ENCODE data around the gene GTF3C5.
"Not testable (repeated sequence)": the region's sequence is repeated elsewhere in the genome, so short reads cannot be mapped to it uniquely, and the experiment has no call there.

Gene GTF3C5

DNA sequence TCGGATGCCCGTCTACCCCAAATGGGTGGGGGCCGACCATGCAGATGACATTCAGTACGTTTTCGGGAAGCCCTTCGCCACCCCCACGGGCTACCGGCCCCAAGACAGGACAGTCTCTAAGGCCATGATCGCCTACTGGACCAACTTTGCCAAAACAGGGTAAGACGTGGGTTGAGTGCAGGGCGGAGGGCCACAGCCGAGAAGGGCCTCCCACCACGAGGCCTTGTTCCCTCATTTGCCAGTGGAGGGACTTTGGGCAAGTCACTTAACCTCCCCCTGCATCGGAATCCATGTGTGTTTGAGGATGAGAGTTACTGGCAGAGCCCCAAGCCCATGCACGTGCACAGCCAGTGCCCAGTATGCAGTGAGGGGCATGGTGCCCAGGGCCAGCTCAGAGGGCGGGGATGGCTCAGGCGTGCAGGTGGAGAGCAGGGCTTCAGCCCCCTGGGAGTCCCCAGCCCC, 39.7 kb downstream of the GTF3C5 start:
- not testable (repeated sequence) for DNase-seq (ENCODE audit: low read depth in 3 of 3)

DNA sequence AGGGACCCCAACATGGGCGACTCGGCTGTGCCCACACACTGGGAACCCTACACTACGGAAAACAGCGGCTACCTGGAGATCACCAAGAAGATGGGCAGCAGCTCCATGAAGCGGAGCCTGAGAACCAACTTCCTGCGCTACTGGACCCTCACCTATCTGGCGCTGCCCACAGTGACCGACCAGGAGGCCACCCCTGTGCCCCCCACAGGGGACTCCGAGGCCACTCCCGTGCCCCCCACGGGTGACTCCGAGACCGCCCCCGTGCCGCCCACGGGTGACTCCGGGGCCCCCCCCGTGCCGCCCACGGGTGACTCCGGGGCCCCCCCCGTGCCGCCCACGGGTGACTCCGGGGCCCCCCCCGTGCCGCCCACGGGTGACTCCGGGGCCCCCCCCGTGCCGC, 40.2 kb downstream of the GTF3C5 start:
- not testable (repeated sequence) for DNase-seq (ENCODE audit: low read depth in 3 of 3)

DNA sequence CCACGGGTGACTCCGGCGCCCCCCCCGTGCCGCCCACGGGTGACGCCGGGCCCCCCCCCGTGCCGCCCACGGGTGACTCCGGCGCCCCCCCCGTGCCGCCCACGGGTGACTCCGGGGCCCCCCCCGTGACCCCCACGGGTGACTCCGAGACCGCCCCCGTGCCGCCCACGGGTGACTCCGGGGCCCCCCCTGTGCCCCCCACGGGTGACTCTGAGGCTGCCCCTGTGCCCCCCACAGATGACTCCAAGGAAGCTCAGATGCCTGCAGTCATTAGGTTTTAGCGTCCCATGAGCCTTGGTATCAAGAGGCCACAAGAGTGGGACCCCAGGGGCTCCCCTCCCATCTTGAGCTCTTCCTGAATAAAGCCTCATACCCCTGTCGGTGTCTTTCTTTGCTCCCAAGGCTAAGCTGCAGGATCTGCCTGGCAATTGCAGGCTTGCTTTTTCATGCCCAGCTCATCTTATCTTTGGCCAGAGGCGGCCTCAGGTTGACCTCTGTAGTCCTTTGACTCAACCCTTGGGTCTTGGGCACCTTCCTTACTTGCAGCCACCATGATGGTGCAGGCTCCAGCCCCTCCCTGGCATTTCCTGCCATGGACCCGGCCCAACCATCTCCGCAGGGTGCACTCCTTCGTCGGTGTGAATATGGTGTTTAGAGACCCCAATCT, 40.8 kb downstream of the GTF3C5 start:
- no peak for DNase-seq (ENCODE audit: low read depth in 3 of 3)

DNA sequence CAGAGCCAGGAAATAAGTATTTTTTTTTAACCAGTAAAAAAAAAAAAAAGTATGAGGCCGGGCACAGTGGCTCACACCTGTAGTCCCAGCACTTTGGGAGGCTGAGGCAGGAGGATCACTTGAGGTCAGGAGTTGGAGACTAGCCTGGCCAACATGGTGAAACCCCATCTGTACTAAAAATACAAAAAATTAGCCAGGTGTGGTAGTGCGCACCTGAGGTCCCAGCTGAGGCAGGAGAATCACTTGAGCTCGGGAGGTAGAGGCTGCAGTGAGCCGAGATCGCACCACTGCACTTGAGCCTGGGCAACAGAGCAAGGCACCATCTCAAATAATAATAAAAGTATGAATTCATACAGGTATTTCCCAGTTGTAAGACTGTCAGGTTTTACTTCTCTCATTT, 41.4 kb downstream of the GTF3C5 start:
- DNase-seq (ENCODE audit: low read depth in 3 of 3) = not testable (repeated sequence)

DNA sequence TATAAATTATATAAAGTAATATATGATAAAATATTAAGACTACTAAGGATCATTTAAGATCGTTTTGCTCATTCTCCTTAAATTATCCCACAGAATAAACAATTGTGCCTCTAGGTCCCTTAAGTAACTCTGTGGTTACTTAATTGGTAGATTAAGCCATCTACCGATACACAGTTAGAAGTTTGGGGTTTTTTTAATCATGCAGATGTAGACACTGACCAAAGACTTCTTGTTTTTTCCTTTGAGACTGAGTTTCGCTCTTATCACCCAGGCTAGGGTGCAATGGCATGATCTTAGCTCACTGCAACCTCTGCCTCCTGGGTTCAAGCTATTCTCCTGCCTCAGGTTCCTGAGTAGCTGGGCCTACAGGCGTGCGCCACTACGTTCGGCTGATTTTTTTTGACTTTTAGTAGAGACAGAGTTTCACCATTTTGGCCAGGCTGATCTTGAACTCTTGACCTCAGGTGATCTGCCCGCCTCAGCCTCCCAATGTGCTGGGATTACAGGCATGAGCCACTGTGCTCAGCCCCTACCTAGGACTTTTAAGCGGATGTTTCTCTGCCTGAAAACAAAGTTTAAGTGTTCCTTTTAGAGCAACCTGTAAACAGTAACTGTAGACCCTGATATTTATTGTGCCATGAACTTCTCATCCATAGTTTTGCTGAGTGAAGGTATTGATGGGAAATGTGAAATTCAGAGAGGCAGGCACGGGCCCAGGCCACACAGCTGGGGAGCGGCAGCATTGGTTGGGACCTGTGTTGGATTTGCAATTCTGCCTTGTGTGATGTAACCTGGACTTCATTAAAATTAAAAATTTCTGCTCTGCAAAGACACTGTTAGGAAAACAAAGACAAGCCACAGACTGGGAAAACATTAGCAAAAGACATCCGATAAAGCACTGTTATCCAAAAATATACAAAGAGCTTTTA, 42.6 kb downstream of the GTF3C5 start:
- no peak for DNase-seq (ENCODE audit: low read depth in 3 of 3)

DNA sequence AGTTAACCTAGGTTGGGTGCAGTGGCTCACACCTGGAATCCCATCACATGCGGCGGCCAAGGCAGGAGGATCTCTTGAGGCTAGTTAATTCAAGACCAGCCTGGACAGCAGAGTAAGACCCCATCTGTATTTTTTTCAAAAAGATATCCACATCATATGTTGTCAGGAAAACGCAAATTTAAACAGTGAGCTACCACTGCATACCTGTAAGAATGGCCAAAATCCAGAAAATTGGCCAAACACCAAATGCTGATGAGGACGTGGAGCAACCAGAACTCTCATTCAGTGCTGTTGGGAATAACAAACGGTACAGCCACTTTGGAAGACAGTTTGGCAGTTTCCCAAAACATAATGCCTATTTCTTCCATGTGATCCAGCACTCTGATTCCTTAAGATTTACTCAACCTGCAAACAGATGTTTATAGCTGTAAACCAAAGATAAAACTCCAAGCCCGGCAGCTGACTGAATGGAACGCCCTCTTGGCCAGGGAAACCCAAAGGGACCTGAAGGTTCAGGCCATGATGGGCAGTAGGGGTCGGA, 43.4 kb downstream of the GTF3C5 start:
- no peak for DNase-seq (ENCODE audit: low read depth in 3 of 3)

DNA sequence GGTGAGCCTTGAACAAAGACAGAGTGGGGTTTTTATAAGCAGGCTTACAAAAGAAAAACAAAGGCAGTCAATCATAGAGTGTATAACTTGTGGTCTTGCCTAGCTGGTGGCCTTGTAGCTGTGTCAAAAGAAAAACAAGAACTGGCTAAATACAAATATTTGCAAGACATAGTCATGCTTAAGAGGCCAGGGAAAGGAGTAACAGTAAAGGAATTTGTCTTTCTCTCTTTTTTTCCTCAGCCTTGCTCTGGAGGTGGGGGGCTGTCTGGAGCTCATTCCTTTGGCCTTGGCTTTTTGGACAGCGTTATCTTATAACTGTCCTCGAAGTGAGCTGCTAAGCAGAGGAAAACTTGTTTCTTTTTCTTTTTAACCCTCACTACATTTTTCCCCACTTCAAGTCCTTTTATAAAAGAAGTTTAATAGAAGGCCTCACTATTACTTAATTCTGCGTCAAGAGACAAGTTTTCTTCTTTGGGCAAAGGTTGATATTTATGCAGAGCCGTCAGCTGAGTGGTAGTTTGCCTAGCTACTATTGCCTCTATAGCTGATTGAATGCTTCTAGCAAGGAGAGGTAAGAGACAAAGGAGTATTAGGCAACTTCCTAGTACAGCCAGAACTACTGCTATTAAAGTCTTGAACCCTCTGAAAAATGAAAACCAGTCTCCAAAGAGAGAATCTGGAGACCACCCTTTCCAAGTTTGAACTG, 45.3 kb downstream of the GTF3C5 start:
- DNase-seq (ENCODE audit: low read depth in 3 of 3) = no peak

DNA sequence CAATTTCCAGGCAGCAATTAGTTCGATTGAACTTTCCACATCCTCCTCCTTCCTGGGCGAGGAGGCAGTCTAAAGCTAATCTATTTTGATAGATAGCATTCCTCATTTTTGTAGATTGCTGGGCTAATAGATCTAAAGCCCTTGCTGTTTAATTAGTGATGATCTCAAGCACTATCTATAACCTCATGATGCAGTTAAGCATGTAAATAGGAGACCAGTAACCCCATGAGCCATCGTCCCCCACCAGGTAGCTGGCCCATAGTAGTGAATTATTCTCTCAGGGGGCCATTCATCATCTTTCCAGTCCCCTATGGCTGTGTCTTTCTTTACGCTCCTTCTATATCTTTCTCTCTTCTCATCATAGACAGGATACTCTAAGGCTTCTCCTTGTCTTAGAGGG, 45.9 kb downstream of the GTF3C5 start:
- DNase-seq (ENCODE audit: low read depth in 3 of 3) = no peak

DNA sequence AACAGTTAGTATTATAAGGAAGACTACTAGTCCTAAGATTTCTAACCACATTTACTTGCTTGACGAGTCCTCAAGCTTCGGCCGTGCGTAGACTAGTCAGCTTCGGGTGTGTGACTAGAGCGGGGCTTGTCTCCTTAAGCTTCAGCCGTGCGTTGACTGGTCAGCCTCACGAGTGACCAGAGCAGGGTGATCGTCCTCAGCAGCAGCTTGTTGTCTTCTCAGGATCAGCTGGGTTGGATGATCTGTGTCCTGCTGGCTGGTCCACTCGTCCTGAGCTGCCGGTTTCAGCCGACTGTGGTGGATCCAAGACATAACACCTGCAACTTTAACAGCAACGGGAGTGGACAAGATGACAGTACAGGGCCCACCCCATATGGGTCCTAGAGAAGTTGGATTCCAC, 47.7 kb downstream of the GTF3C5 start:
- no peak for DNase-seq (ENCODE audit: low read depth in 3 of 3)

DNA sequence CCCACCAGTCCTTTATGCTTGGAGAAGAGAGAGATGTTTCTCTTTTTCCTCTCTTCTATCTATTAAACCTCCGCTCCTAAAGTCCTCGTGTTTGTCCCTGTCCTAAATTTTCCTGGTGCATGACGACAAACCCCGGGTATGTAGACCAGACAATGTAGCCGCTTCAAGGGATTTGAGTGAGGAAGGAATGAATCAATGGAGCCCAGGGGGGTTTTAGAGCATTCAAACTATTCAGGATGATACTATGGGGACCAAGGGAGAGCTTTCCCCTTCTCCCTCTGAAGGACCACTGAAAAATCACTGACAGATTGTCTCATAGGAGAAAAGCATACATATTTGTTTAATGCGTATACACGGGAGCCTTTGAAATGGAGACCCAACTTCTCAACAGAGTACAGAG, 49.4 kb downstream of the GTF3C5 start:
- DNase-seq (ENCODE audit: low read depth in 3 of 3) = no peak

DNA sequence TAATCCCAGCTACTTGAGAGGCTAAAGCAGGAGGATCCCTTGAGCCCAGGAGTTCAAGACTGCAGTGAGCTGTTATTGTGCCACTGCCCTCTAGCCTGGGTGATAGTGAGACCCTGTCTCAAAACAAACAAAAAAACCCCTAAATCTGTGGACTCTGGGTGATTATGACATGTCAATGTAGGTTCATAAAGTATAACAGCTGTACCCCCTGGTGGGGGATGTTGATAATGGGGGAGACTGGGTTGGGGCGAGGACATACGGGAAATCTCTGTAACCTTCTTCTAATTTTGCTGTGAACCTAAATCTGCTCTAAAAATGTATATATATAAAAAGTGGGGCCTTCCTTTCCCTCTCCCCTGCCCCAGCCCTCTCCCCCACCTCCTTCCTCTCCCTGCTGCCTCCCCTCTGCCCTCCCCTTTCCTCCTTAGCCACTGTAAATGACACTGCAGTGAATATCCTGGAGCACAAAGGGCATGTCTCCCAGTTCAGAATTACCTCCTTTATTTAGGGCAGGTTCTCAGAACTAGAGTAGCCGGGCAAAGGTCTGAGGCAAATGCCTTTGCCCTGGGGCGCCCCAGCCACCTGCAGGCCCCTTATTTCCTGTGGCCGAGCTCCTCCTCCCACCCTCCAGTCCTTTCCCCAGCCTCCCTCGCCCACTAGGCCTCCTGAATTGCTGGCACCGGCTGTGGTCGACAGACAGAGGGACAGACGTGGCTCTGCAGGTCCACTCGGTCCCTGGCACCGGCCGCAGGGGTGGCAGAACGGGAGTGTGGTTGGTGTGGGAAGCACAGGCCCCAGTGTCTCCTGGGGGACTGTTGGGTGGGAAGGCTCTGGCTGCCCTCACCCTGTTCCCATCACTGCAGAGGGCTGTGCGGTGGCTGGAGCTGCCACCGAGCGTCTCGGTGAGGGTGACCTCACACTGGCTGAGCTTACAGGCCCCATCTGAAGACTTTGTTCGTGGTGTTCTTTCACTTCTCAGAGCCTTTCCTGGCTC, 50.3 kb downstream of the GTF3C5 start:
- not testable (repeated sequence) for DNase-seq (ENCODE audit: low read depth in 3 of 3)

DNA sequence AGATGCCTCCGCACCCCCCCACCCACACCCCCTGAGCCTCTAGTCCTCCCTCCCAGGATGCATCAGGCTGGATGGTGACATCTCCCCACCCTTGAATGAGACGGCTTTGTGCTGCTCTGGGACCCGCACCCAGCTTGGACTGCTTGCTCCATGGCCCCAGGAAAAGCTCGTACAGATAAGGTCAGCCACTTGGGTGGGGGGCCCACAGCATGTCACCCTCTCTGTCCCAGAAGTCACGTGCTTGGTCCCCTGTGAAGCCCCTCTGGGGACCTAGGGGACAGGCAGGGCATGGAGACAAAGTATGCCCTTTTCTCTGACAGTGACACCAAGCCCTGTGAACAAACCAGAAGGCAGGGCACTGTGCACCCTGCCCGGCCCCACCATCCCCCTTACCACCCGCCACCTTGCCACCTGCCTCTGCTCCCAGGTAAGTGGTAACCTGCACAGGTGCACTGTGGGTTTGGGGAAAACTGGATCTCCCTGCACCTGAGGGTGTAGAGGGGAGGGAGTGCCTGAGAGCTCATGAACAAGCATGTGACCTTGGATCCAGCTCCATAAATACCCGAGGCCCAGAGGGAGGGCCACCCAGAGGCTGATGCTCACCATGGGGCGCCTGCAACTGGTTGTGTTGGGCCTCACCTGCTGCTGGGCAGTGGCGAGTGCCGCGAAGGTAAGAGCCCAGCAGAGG, 51.3 kb downstream of the GTF3C5 start:
- not testable (repeated sequence) for DNase-seq (ENCODE audit: low read depth in 3 of 3)

DNA sequence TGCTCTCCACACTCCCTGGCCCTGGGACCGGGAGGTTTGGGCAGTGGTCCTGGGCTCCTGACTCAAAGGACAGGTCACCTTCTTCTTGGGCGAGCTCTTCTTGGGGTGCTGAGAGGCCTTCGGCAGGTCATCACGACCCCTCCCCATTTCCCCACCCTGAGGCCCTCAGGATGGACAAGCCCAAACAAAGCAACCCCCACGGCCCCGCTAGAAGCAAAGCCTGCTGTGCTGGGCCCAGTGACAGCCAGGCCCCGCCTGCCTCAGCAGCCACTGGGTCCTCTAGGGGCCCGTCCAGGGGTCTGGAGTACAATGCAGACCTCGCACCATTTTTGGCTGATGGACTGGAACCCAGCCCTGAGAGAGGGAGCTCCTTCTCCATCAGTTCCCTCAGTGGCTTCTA, 52.9 kb downstream of the GTF3C5 start:
- not testable (repeated sequence) for DNase-seq (ENCODE audit: low read depth in 3 of 3)

DNA sequence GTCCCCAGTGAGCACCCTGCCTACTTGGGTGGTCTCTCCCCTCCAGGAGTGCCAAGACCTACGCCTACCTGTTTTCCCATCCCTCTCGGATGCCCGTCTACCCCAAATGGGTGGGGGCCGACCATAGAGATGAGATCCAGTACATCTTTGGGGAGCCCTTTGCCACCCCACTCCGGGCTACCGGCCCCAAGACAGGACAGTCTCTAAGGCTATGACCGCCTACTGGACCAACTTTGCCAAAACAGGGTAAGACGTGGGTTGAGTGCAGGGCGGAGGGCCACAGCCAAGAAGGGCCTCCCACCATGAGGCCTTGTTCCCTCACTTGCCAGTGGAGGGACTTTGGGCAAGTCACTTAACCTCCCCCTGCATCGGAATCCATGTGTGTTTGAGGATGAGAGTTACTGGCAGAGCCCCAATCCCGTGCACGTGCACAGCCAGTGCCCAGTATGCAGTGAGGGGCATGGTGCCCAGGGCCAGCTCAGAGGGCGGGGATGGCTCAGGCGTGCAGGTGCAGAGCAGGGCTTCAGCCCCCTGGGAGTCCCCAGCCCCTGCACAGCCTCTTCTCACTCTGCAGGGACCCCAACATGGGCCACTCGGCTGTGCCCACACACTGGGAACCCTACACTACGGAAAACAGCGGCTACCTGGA, 55.5 kb downstream of the GTF3C5 start:
- DNase-seq (ENCODE audit: low read depth in 3 of 3) = not testable (repeated sequence)

DNA sequence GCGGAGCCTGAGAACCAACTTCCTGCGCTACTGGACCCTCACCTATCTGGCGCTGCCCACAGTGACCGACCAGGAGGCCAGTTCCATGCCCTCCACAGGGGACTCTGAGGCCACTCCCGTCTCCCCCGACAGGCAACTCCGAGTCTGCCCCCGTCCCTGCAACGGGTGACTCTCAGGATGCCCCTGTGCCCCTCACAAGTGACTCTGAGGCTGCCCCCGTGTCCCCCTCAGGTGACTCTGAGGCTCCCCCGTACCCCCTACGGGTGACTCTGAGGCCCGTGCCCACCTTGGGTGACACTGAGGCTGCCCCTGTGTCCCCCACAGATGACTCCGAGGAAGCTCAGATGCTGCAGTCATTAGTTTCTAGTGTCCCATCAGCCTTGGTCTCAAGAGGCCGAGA, 56.1 kb downstream of the GTF3C5 start:
- no peak for DNase-seq (ENCODE audit: low read depth in 3 of 3)

DNA sequence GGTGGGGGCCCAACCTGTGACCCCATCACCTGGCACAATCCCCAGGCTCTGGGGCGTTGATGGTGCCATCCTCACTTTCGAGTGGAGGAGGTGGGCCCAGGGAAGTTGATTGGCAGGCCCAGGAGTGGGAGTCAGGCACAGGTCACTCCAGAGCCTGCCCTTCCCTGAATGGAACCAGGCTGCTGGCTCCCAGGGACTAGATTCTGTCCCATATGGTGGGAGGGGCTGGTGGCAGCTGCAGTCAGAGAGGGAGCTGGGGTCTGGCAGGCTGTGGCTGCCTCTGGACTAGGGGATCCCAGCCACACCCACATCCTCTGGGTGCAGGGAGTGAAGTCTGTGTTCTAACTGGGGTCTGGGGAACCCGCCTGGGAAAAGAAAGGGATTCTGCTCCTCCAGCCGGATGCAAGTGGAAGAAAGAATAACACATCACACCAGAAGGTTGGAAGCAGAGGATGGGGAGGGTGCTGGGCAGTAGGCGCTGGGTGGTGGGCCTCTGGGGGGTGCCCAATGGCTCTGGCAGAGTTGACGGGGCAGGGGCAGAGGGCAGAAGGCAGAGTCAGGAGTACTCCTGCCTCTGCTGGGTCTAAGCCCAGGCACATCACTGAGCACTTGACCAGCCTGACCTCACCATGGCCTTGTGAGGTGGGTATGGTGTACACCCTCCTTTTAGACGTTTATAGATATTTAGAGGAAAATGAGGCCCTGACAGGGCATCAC, 56.8 kb downstream of the GTF3C5 start:
- no peak for DNase-seq (ENCODE audit: low read depth in 3 of 3)

DNA sequence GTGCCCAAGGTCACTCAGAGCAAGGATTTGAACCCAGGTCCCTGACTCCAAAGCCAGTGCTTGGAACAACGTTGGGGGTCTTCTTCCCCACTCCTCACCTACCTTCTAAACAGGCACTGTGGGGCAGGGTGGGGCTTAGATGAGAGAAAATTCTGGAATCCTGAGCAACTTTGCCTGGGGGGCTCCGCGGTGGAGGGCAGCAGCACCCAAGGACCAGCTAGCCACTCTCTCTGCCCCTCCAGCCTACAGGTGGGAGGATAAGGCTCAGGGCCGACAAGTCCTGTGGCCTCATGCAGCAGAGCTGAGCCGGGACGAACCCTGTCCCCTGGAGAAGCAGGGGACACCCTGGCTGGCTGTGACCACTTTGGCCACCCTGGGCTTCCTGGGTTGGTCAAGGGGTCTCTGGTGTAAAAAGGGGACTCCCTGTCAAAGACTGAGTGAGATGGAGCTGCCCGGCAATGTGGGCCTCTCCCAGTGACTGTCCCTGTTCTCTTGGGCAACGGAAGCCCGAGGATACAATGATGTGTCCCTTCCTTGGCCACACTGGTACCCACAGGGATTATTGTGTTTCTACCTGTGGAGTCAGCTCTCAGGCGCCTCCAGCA, 57.5 kb downstream of the GTF3C5 start:
- no peak for DNase-seq (ENCODE audit: low read depth in 3 of 3)

DNA sequence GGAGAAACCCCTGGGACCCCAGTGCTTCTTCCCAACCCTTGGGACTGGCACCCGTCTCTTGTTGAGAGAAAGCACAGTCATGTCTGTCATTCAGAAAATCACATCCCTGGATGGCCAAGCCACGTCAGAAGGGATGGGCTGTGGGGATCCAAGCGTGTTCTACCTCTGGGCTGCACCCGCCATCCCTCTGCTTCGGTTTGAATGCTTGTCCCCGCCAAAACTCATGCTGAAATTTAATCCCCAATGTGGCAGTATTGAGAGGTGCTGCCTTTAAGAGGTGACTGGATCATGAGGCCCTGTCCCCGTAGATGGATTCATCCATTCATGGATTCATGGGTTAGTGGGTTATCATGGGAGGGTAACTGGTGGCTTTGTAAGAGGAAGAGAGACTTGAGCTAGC, 58.0 kb downstream of the GTF3C5 start:
- DNase-seq (ENCODE audit: low read depth in 3 of 3) = no peak

DNA sequence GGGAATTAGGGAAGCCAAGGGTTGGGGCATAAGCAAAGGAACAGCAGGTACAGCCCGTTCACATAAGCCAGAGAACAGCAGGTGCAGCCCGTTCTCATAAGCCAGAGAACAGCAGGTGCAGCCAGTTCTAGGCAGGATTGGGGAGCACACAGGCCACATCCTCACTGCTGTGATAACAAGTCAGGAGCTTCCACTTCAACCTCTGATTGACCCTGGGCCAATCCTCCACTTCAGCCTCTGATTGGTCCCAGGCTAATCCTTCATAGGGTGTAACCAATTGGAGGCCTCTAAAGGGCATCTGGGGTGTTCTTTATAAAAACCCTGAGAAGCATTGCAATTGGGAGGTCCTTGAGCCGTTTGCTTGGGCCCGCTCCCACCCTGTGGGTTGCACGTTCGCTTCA, 58.5 kb downstream of the GTF3C5 start:
- DNase-seq (ENCODE audit: low read depth in 3 of 3) = no peak
